Mesodermal cell (in vitro differentiated cells): Measurements from ENCODE around the gene MYRF.

Experiments used
- H3K27ac ChIP-seq: 2 replicates; pipeline ENCODE4 v1.7.0; 2013; ENCODE audit warnings: mild to moderate bottlenecking, low read depth, low read length, moderate library complexity; ENCODE audit not compliant: severe bottlenecking
- H3K36me3 ChIP-seq: 2 replicates; pipeline ENCODE4 v1.7.1; 2013; ENCODE audit warnings: mild to moderate bottlenecking, low read length, moderate library complexity; ENCODE audit not compliant: control insufficient read depth, insufficient read depth
- H3K4me1 ChIP-seq: one replicate; pipeline ENCODE4 v1.7.1; 2013; ENCODE audit warnings: mild to moderate bottlenecking, low read length; ENCODE audit not compliant: insufficient read depth, control insufficient read depth, poor library complexity, severe bottlenecking
- H3K4me3 ChIP-seq: 2 replicates; pipeline ENCODE4 v1.7.0; 2013; ENCODE audit warnings: low read length, control low read depth, mild to moderate bottlenecking; ENCODE audit not compliant: insufficient read depth, poor library complexity, severe bottlenecking; ENCODE audit errors: extremely low read depth
- H3K9me3 ChIP-seq: 2 replicates; pipeline ENCODE4 v1.7.1; 2013; ENCODE audit warnings: mild to moderate bottlenecking, low read length, moderate library complexity; ENCODE audit not compliant: control insufficient read depth
- WGBS, 2 experiments: methylation state at CpG; one replicate each; pipeline ENCODE4 v1.1.5; 2013; ENCODE audit warnings: missing lambda C conversion rate in 2 of 2; ENCODE audit not compliant: insufficient coverage in 2 of 2; 5-methylcytosine and 5-hydroxymethylcytosine counted together

The MYRF gene

GRCh38 chr11:61712314-61712713, 40.1 kb upstream of the MYRF start:
- WGBS, 2 experiments: 87% methylated on average over 9 to 10 of the region's 12 CpGs
- H3K27ac ChIP-seq: no peak overlapping the region
- H3K4me1 ChIP-seq: peaks cover 40% of the 10 kb centered on the region
- no peak overlapping the region for H3K4me3 ChIP-seq
- H3K36me3 ChIP-seq: no peaks in the 10 kb centered on the region
- no peaks in the 10 kb centered on the region for H3K9me3 ChIP-seq

GRCh38 chr11:61712846-61713245, 39.6 kb upstream of the MYRF start:
- 88 to 100% methylated on average over 6 of the region's 6 CpGs for WGBS, 2 experiments
- Histone ChIP-seq H3K4me1 (peaks cover 45% of the 10 kb centered on the region), H3K27ac (no peak overlapping the region), H3K36me3 (no peaks in the 10 kb centered on the region), H3K4me3 (no peak overlapping the region), H3K9me3 (no peaks in the 10 kb centered on the region)

- WGBS, 2 experiments: 63 to 66% methylated on average over 8 of the region's 9 CpGs
- Histone ChIP-seq H3K36me3 (no peaks in the 10 kb centered on the region), H3K4me1 (peaks cover 51% of the 10 kb centered on the region), H3K4me3 (no peak overlapping the region), H3K9me3 (no peaks in the 10 kb centered on the region), H3K27ac (no peak overlapping the region)
Observed at GRCh38 chr11:61713464-61713863, 39.0 kb upstream of the MYRF start.

- Histone ChIP-seq H3K9me3 (no peaks in the 10 kb centered on the region), H3K27ac (no peak overlapping the region), H3K4me3 (no peak overlapping the region), H3K36me3 (no peaks in the 10 kb centered on the region), H3K4me1 (peaks cover 55% of the 10 kb centered on the region)
- WGBS, 2 experiments: 59 to 61% methylated on average over 5 of the region's 5 CpGs
Observed at GRCh38 chr11:61713906-61714305, 38.5 kb upstream of the MYRF start.

GRCh38 chr11:61714316-61714715, 38.1 kb upstream of the MYRF start:
- no peaks in the 10 kb centered on the region for H3K9me3 ChIP-seq
- WGBS, 2 experiments: 70 to 77% methylated on average over 5 to 6 of the region's 6 CpGs
- H3K27ac ChIP-seq: no peak overlapping the region
- H3K4me1 ChIP-seq: peaks cover 57% of the 10 kb centered on the region
- H3K4me3 ChIP-seq: no peak overlapping the region
- no peaks in the 10 kb centered on the region for H3K36me3 ChIP-seq

- no peaks in the 10 kb centered on the region for H3K36me3 ChIP-seq
- no peak overlapping the region for H3K4me3 ChIP-seq
- H3K27ac ChIP-seq: no peak overlapping the region
- no peaks in the 10 kb centered on the region for H3K9me3 ChIP-seq
- WGBS, 2 experiments: 89 to 96% methylated on average over 4 to 5 of the region's 5 CpGs
- H3K4me1 ChIP-seq: peaks cover 58% of the 10 kb centered on the region
Observed at GRCh38 chr11:61714916-61715315, 37.5 kb upstream of the MYRF start.

- peaks cover 61% of the 10 kb centered on the region for H3K4me1 ChIP-seq
- no peak overlapping the region for H3K4me3 ChIP-seq
- H3K9me3 ChIP-seq: no peaks in the 10 kb centered on the region
- H3K36me3 ChIP-seq: no peaks in the 10 kb centered on the region
- no peak overlapping the region for H3K27ac ChIP-seq
- WGBS, 2 experiments: 73 to 80% methylated on average over 3 to 4 of the region's 4 CpGs
Observed at GRCh38 chr11:61715867-61716266, 36.6 kb upstream of the MYRF start.

- peaks cover 3% of the 10 kb centered on the region for H3K36me3 ChIP-seq
- H3K9me3 ChIP-seq: no peaks in the 10 kb centered on the region
- H3K4me1 ChIP-seq: peaks cover 61% of the 10 kb centered on the region
- 61 to 67% methylated on average over 10 to 12 of the region's 13 CpGs for WGBS, 2 experiments
- H3K4me3 ChIP-seq: no peak overlapping the region
- H3K27ac ChIP-seq: peak overlapping the region; percentile 64
Observed at GRCh38 chr11:61716478-61717285, 35.8 kb upstream of the MYRF start.

GRCh38 chr11:61717286-61718033, 35.0 kb upstream of the MYRF start:
- 83 to 88% methylated on average over 13 to 16 of the region's 19 CpGs for WGBS, 2 experiments
- H3K4me3 ChIP-seq: no peak overlapping the region

GRCh38 chr11:61718046-61718531, 34.3 kb upstream of the MYRF start:
- H3K4me1 ChIP-seq: peaks cover 58% of the 10 kb centered on the region
- peak overlapping the region; percentile 41 for H3K4me3 ChIP-seq
- peaks cover 7% of the 10 kb centered on the region for H3K36me3 ChIP-seq
- no peaks in the 10 kb centered on the region for H3K9me3 ChIP-seq
- H3K27ac ChIP-seq: peak overlapping the region; percentile 64
- WGBS, 2 experiments: 11 to 25% methylated on average over 5 to 6 of the region's 9 CpGs

More at GRCh38 chr11:61717286-61718033, 35.0 kb upstream of the MYRF start:
- Histone ChIP-seq H3K9me3 (no peaks in the 10 kb centered on the region), H3K27ac (peak overlapping the region; percentile 64), H3K4me1 (peaks cover 58% of the 10 kb centered on the region), H3K36me3 (peaks cover 7% of the 10 kb centered on the region)
